Measurements from ENCODE around the gene GIPR. TPM values are rescaled to one million over a fixed set of nuclear protein-coding genes. Genes with fewer than 3 reads are reported as not detected.
"Not testable (repeated sequence)": the region's sequence is repeated elsewhere in the genome, so short reads cannot be mapped to it uniquely, and the experiment has no call there.

The GIPR gene
- total RNA-seq, 2 experiments from 2014 or later = 1.8 to 2.3 TPM

GRCh38 chr19:45677351-45678230 is 9.6 kb downstream of the GIPR start:
- CTCF ChIA-PET = interaction anchor here (0.6 to 8.2 kb wide), 9 partner anchors 10 to 119 kb away, joined by 3 to 73 read pairs (median 6); partner anchors contain the start of genes QPCTL and SNRPD2
- Mint-ChIP-seq H3K27me3 (ENCODE audit: low read depth) (no peaks in the 10 kb centered on the region), H3K4me1 (ENCODE audit: low read depth) (peaks cover 18% of the 10 kb centered on the region), H3K36me3 (ENCODE audit: low read depth) (no peaks in the 10 kb centered on the region), H3K27ac (peak overlapping the region; percentile 36), H3K4me3 (peak overlapping the region; percentile 72), H3K9me3 (no peaks in the 10 kb centered on the region)
- intact Hi-C loops (cut with micrococcal nuclease) = loop anchor here (1.0 to 2.0 kb wide), 3 partner anchors 8 to 40 kb away; partner anchors contain the start of gene QPCTL
- peak; percentile 97 for DNase-seq

DNA sequence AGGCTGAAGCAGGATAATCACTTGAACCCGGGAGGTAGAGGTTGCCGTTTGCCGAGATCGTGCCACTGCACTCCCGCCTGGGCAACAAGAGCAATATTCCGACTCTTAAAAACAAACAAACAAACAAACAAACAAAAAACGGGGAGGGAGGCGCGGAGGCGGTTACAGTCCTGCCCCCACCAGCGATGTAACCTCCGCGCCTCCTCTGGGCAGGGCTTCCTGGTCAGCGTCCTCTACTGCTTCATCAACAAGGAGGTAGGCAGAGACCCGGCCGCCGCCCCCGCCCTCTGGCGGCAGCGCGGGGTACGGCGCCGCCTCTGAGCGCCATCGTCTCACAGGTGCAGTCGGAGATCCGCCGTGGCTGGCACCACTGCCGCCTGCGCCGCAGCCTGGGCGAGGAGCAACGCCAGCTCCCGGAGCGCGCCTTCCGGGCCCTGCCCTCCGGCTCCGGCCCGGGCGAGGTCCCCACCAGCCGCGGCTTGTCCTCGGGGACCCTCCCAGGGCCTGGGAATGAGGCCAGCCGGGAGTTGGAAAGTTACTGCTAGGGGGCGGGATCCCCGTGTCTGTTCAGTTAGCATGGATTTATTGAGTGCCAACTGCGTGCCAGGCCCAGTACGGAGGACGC is 13.5 kb downstream of the GIPR start:
- peaks cover 16% of the 10 kb centered on the region for H3K36me3 Mint-ChIP-seq (ENCODE audit: low read depth)
- peak overlapping the region; percentile 71 for H3K4me3 Mint-ChIP-seq
- no peaks in the 10 kb centered on the region for H3K27me3 Mint-ChIP-seq (ENCODE audit: low read depth)
- intact Hi-C loops (cut with micrococcal nuclease) = loop anchor here (1.0 kb wide), 4 partner anchors 11 to 158 kb away; partner anchors contain the start of genes GIPR and QPCTL
- CTCF ChIA-PET = interaction anchor here (0.8 to 8.2 kb wide), 7 partner anchors 10 to 241 kb away, joined by 3 to 73 read pairs (median 5); partner anchors contain the start of genes QPCTL and SNRPD2
- H3K9me3 Mint-ChIP-seq = no peaks in the 10 kb centered on the region
- DNase-seq = peak; percentile 90
- H3K27ac Mint-ChIP-seq = no peak overlapping the region
- peaks cover 20% of the 10 kb centered on the region for H3K4me1 Mint-ChIP-seq (ENCODE audit: low read depth)

- Mint-ChIP-seq H3K4me3 (no peak overlapping the region), H3K36me3 (ENCODE audit: low read depth) (peaks cover 21% of the 10 kb centered on the region), H3K9me3 (no peaks in the 10 kb centered on the region), H3K4me1 (ENCODE audit: low read depth) (peaks cover 15% of the 10 kb centered on the region), H3K27ac (no peak overlapping the region), H3K27me3 (ENCODE audit: low read depth) (no peaks in the 10 kb centered on the region)
- CTCF ChIA-PET = interaction anchor here (0.6 to 8.2 kb wide), 3 partner anchors 10 to 35 kb away, joined by 3 to 73 read pairs (median 3); partner anchors contain the start of genes QPCTL and SNRPD2
- intact Hi-C loops (cut with micrococcal nuclease) = no loop called here
- no peak for DNase-seq
Observed at GRCh38 chr19:45682117-45682516, 14.1 kb downstream of the GIPR start.

DNA sequence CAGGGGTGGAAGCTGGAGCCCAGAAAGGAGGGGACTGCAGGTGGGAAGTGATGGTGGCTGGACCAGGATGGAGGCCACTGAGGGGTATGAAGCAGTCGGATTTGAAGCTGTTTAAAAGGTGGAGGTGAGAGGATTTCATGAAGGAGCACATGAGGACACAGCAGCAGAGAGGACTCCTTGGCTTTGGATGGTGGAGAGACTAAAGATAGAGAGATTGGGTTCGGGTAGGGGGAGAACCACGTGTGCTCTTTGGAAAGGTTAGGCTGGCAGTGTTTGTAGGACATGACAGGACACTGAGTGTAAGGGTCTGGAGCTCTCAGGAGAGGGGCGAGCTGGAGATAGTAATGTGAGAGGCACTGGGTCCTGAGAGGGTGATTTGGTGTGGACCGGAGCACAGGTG is 14.9 kb downstream of the GIPR start:
- Mint-ChIP-seq H3K9me3 (no peaks in the 10 kb centered on the region), H3K36me3 (ENCODE audit: low read depth) (peaks cover 23% of the 10 kb centered on the region), H3K4me3 (no peak overlapping the region), H3K4me1 (ENCODE audit: low read depth) (peaks cover 13% of the 10 kb centered on the region), H3K27me3 (ENCODE audit: low read depth) (no peaks in the 10 kb centered on the region), H3K27ac (no peak overlapping the region)
- CTCF ChIA-PET = interaction anchor here (1.1 to 8.2 kb wide), 2 partner anchors 9 to 25 kb away, joined by 3 to 73 read pairs; partner anchors contain the start of genes QPCTL and SNRPD2
- intact Hi-C loops (cut with micrococcal nuclease) = no loop called here
- no peak for DNase-seq

DNA sequence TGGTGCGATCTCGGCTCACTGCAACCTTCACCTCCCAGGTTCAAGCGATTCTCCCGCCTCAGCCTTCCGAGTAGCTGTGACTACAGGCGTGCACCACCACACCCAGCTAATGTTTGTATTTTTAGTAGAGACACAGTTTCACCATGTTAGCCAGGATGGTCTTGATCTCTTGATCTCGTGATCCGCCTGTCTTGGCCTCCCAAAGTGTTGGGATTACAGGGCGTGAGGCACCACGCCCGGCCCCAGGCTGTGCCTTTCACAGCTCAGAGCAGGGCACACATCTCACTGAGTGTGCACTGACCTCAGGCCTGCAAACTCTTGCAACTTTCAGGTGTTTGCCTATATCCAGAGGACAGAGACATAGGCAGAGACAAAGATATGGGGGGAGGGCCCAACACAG is 17.0 kb downstream of the GIPR start:
- DNase-seq; H3K4me3 Mint-ChIP-seq; H3K9me3 Mint-ChIP-seq; intact Hi-C loops (cut with micrococcal nuclease); H3K27ac Mint-ChIP-seq; H3K27me3 Mint-ChIP-seq (ENCODE audit: low read depth): not testable (repeated sequence)
- H3K36me3 Mint-ChIP-seq (ENCODE audit: low read depth) = peaks cover 34% of the 10 kb centered on the region
- H3K4me1 Mint-ChIP-seq (ENCODE audit: low read depth) = peaks cover 22% of the 10 kb centered on the region
- CTCF ChIA-PET = interaction anchor here (0.9 kb wide), 1 partner anchor 45 kb away, joined by 4 read pairs; the partner anchor contains the start of gene FBXO46

DNA sequence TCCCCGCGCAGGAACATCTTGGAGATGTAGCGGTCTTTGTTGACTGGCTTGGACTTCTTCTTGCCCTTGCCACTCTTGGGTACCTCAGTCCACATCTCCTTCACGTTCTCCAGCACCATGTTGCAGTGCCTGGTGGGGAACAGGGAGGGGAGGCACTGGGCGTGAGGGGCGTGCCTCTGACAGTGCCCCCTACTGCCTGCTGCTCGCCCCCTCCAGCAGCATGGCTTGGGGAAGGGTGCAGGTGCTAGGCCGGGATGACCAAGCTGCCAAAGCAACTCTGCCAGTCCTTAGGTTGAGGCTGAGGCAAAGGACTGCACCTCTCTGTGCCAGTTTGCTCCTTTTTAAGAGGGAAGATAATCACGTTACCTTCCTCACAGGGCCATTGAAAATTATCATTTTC is 19.6 kb downstream of the GIPR start:
- Mint-ChIP-seq H3K27ac (no peak overlapping the region), H3K4me1 (ENCODE audit: low read depth) (peaks cover 26% of the 10 kb centered on the region), H3K36me3 (ENCODE audit: low read depth) (peaks cover 39% of the 10 kb centered on the region), H3K27me3 (ENCODE audit: low read depth) (no peaks in the 10 kb centered on the region), H3K9me3 (no peaks in the 10 kb centered on the region), H3K4me3 (no peak overlapping the region)
- intact Hi-C loops (cut with micrococcal nuclease) = no loop called here
- CTCF ChIA-PET = interaction anchor here (1.0 to 2.2 kb wide), 2 partner anchors 9 to 11 kb away, joined by 3 to 6 read pairs; no protein-coding TSS in a partner anchor
- DNase-seq = no peak

- DNase-seq = peak; percentile 95
- Mint-ChIP-seq H3K27me3 (ENCODE audit: low read depth) (no peaks in the 10 kb centered on the region), H3K27ac (peak within 1 kb of the TSS; percentile 98), H3K4me3 (peak within 1 kb of the TSS; percentile 97), H3K36me3 (ENCODE audit: low read depth) (peaks cover 41% of the 10 kb centered on the region), H3K9me3 (no peaks in the 10 kb centered on the region), H3K4me1 (ENCODE audit: low read depth) (peaks cover 33% of the 10 kb centered on the region)
- CTCF ChIA-PET = interaction anchor here (0.6 to 6.0 kb wide), 11 partner anchors 9 to 253 kb away, joined by 3 to 73 read pairs (median 5); partner anchors contain the start of gene FBXO46
- intact Hi-C loops (cut with micrococcal nuclease) = loop anchor here (1.0 to 10.0 kb wide), 16 partner anchors 10 to 517 kb away; partner anchors contain the start of genes BLOC1S3, CCDC61, DMWD and ERCC1
Observed at GRCh38 chr19:45691516-45692186, 23.6 kb downstream of the GIPR start, which contains the start of gene SNRPD2. Gene SNRPD2, minus strand, starts transcription at chr19:45691953. Its CDS starts 65 bp downstream, at chr19:45691888.

GRCh38 chr19:45692187-45693105 is 24.4 kb downstream of the GIPR start, which contains the start of gene QPCTL:
Gene QPCTL, plus strand, starts transcription at chr19:45692666. Its CDS starts 38 bp downstream, at chr19:45692704.
- H3K36me3 Mint-ChIP-seq (ENCODE audit: low read depth) = peaks cover 42% of the 10 kb centered on the region
- CTCF ChIA-PET = interaction anchor here (0.6 to 6.0 kb wide), 22 partner anchors 9 to 253 kb away, joined by 3 to 73 read pairs (median 4); partner anchors contain the start of gene FBXO46

GRCh38 chr19:45693106-45693788 is 25.2 kb downstream of the GIPR start:
- peaks cover 45% of the 10 kb centered on the region for H3K36me3 Mint-ChIP-seq (ENCODE audit: low read depth)
- H3K4me1 Mint-ChIP-seq (ENCODE audit: low read depth) = peaks cover 35% of the 10 kb centered on the region
- intact Hi-C loops (cut with micrococcal nuclease) = loop anchor here (2.0 to 10.0 kb wide), 5 partner anchors 16 to 518 kb away; partner anchors contain the start of genes BLOC1S3, DMWD, ERCC1 and TRAPPC6A
- peak overlapping the region; percentile 98 for H3K27ac Mint-ChIP-seq
- CTCF ChIA-PET = interaction anchor here (0.6 to 6.0 kb wide), 28 partner anchors 9 to 254 kb away, joined by 3 to 73 read pairs (median 4); partner anchors contain the start of gene FBXO46
- no peaks in the 10 kb centered on the region for H3K27me3 Mint-ChIP-seq (ENCODE audit: low read depth)
- peak; percentile 87 for DNase-seq
- H3K9me3 Mint-ChIP-seq = no peaks in the 10 kb centered on the region
- peak overlapping the region; percentile 97 for H3K4me3 Mint-ChIP-seq

More at GRCh38 chr19:45692187-45693105, 24.4 kb downstream of the GIPR start, which contains the start of gene QPCTL:
- H3K9me3 Mint-ChIP-seq = no peaks in the 10 kb centered on the region
- DNase-seq = peak; percentile 98
- no peaks in the 10 kb centered on the region for H3K27me3 Mint-ChIP-seq (ENCODE audit: low read depth)
- peak within 1 kb of the TSS; percentile 98 for H3K27ac Mint-ChIP-seq
- H3K4me1 Mint-ChIP-seq (ENCODE audit: low read depth) = peaks cover 34% of the 10 kb centered on the region
- peak within 1 kb of the TSS; percentile 97 for H3K4me3 Mint-ChIP-seq
- intact Hi-C loops (cut with micrococcal nuclease) = loop anchor here (1.0 to 10.0 kb wide), 16 partner anchors 11 to 518 kb away; partner anchors contain the start of genes BLOC1S3, CCDC61, DMWD and ERCC1

- H3K9me3 Mint-ChIP-seq = no peaks in the 10 kb centered on the region
- peaks cover 23% of the 10 kb centered on the region for H3K36me3 Mint-ChIP-seq (ENCODE audit: low read depth)
- intact Hi-C loops (cut with micrococcal nuclease) = no loop called here
- CTCF ChIA-PET = interaction anchor here (0.6 to 0.8 kb wide), 3 partner anchors 9 to 407 kb away, joined by 3 read pairs; partner anchors contain the start of gene QPCTL
- DNase-seq = no peak
- no peak overlapping the region for H3K27ac Mint-ChIP-seq
- H3K27me3 Mint-ChIP-seq (ENCODE audit: low read depth) = no peaks in the 10 kb centered on the region
- no peak overlapping the region for H3K4me3 Mint-ChIP-seq
- peaks cover 6% of the 10 kb centered on the region for H3K4me1 Mint-ChIP-seq (ENCODE audit: low read depth)
Observed at GRCh38 chr19:45701676-45702075, 33.7 kb downstream of the GIPR start.
